Astrocyte (in vitro differentiated cells and primary cell): Measurements from ENCODE around the gene ACOT8. TPM values are rescaled to one million over a fixed set of nuclear protein-coding genes. Genes with fewer than 3 reads are reported as not detected.

Experiments used
- DNase-seq: peaks from one replicate; pipeline ENCODE4 v3.0.0-alpha.2; 2010; ENCODE audit warnings: low read depth
- FAIRE-seq: peaks from 2 replicates; lab custom pipeline; 2011; peaks lifted over from hg19 to GRCh38; lab: Jason Lieb, UNC
- H2AFZ ChIP-seq: 2 replicates; pipeline ENCODE4 v1.6.0; 2012; ENCODE audit warnings: low read depth, low read length, inconsistent platforms
- H3K27ac ChIP-seq: 2 replicates; pipeline ENCODE4 v1.5.1; 2011; ENCODE audit warnings: low read depth, low read length, inconsistent platforms
- H3K27me3 ChIP-seq: 2 replicates; pipeline ENCODE4 v1.6.0; 2011; ENCODE audit warnings: low read length, inconsistent platforms; ENCODE audit not compliant: insufficient read depth
- H3K36me3 ChIP-seq: 2 replicates; pipeline ENCODE4 v1.5.1; 2011; ENCODE audit warnings: low read length, inconsistent platforms; ENCODE audit not compliant: insufficient read depth
- H3K4me1 ChIP-seq: 2 replicates; pipeline ENCODE4 v1.5.1; 2011; ENCODE audit warnings: low read length, inconsistent platforms; ENCODE audit not compliant: insufficient read depth
- H3K4me2 ChIP-seq: 2 replicates; pipeline ENCODE4 v1.6.0; 2012; ENCODE audit warnings: low read length, inconsistent platforms
- H3K4me3 ChIP-seq: 2 replicates; pipeline ENCODE4 v1.5.1; 2011; ENCODE audit warnings: low read depth, mild to moderate bottlenecking, low read length, inconsistent platforms; ENCODE audit not compliant: insufficient read depth
- H3K79me2 ChIP-seq: 2 replicates; pipeline ENCODE4 v1.6.0; 2012; ENCODE audit warnings: mild to moderate bottlenecking, low read length, inconsistent platforms; ENCODE audit not compliant: insufficient read depth
- H3K9ac ChIP-seq: 2 replicates; pipeline ENCODE4 v1.6.0; 2012; ENCODE audit warnings: mild to moderate bottlenecking, low read length, inconsistent platforms
- H3K9me3 ChIP-seq: 2 replicates; pipeline ENCODE4 v1.5.1; 2012; ENCODE audit warnings: low read depth, mild to moderate bottlenecking, low read length, inconsistent platforms; ENCODE audit not compliant: insufficient read depth
- H4K20me1 ChIP-seq: 2 replicates; pipeline ENCODE4 v1.6.0; 2012; ENCODE audit warnings: low read length, inconsistent platforms; ENCODE audit not compliant: insufficient read depth
- H3K27ac Mint-ChIP-seq: one replicate; pipeline ENCODE4 v1.8.0; 2021; ENCODE audit warnings: mild to moderate bottlenecking, mixed read lengths; ENCODE audit not compliant: unreplicated experiment
- H3K27me3 Mint-ChIP-seq: one replicate; pipeline ENCODE4 v1.8.0; 2021; ENCODE audit warnings: low read depth, mixed read lengths; ENCODE audit not compliant: unreplicated experiment
- H3K36me3 Mint-ChIP-seq: one replicate; pipeline ENCODE4 v1.8.0; 2021; ENCODE audit warnings: low read depth, mixed read lengths; ENCODE audit not compliant: unreplicated experiment
- H3K4me1 Mint-ChIP-seq: one replicate; pipeline ENCODE4 v1.8.0; 2021; ENCODE audit warnings: low read depth, mixed read lengths; ENCODE audit not compliant: unreplicated experiment
- H3K4me3 Mint-ChIP-seq: one replicate; pipeline ENCODE4 v1.8.0; 2021; ENCODE audit warnings: mild to moderate bottlenecking, moderate library complexity, mixed read lengths; ENCODE audit not compliant: unreplicated experiment
- H3K9me3 Mint-ChIP-seq: one replicate; pipeline ENCODE4 v1.8.0; 2021; ENCODE audit warnings: mild to moderate bottlenecking, mixed read lengths; ENCODE audit not compliant: unreplicated experiment
- EZH2 ChIP-seq: IDR thresholded peaks from 2 replicates; pipeline ENCODE4 v1.6.1; 2012; ENCODE audit warnings: mild to moderate bottlenecking, low read length, inconsistent platforms; ENCODE audit not compliant: insufficient read depth
- total RNA-seq: library from RNA; stranded (reverse); gene quantifications from 2 replicates; pipeline ENCODE4 v1.2.1, GENCODE V29; 2021
- TF ChIP-seq, protein P1 (sequence below): IDR thresholded peaks from 2 replicates; pipeline ENCODE4 v1.5.1; 2011; ENCODE audit warnings: low read depth, mild to moderate bottlenecking, inconsistent platforms, low read length, moderate library complexity; ENCODE audit not compliant: insufficient read depth

Gene ACOT8
- total RNA-seq, 1 donor from 2014 or later: 22.0 TPM

DNA sequence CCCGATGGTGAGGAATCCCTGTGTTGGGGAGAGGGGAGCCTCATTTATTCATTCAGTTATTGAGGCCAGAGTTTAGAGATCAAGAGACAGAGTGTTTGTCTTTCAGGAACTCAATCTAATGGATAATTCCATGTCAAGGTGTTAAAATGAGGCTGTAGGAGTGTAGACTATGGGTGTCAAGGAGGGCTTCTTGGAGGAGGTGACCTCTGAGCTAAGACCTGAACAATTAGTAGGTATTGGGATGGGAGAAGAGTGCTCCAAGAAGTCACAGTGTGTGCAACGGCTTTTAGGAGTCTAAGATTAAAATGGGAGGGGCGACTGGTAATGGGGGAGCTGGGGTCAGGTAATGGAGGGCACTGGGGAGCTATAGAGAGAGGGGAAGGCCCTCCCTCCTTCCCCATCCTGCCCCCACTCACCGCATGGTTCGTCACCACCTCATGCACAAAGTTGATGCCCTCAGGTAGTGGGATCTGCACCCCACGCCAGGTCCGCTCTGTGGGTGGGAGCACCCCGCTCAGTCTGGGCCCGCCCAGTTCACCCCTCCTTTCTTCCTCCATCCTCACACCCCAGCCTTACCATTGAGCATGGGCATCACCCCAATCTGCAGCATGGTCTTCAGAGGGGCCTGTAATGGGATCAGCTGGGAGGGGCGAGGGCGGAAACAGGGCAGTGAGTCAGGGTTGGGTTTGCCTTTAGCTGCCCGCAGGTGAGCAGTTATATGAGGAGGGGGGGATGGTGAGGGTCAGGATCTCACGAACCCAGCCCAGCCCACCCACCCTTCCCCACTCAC lies 42.0 kb upstream of the ACOT8 start:
- no peak for DNase-seq
- no peaks in the 10 kb centered on the region for H3K79me2 ChIP-seq
- Mint-ChIP-seq H3K4me1 (no peaks in the 10 kb centered on the region), H3K4me3 (no peak overlapping the region), H3K27ac (no peak overlapping the region), H3K36me3 (peaks cover 22% of the 10 kb centered on the region), H3K9me3 (no peaks in the 10 kb centered on the region), H3K27me3 (no peaks in the 10 kb centered on the region)
- no peak overlapping the region for H3K4me3 ChIP-seq
- no peak overlapping the region for H3K9ac ChIP-seq
- no peaks in the 10 kb centered on the region for H3K4me1 ChIP-seq
- TF ChIP-seq, protein P1, sequence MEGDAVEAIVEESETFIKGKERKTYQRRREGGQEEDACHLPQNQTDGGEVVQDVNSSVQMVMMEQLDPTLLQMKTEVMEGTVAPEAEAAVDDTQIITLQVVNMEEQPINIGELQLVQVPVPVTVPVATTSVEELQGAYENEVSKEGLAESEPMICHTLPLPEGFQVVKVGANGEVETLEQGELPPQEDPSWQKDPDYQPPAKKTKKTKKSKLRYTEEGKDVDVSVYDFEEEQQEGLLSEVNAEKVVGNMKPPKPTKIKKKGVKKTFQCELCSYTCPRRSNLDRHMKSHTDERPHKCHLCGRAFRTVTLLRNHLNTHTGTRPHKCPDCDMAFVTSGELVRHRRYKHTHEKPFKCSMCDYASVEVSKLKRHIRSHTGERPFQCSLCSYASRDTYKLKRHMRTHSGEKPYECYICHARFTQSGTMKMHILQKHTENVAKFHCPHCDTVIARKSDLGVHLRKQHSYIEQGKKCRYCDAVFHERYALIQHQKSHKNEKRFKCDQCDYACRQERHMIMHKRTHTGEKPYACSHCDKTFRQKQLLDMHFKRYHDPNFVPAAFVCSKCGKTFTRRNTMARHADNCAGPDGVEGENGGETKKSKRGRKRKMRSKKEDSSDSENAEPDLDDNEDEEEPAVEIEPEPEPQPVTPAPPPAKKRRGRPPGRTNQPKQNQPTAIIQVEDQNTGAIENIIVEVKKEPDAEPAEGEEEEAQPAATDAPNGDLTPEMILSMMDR: no peak
- FAIRE-seq: no peak
- peaks cover 5% of the 10 kb centered on the region for H4K20me1 ChIP-seq
- no peak overlapping the region for H3K27ac ChIP-seq
- no peak overlapping the region for H2AFZ ChIP-seq
- H3K27me3 ChIP-seq: no peaks in the 10 kb centered on the region
- no peaks in the 10 kb centered on the region for H3K9me3 ChIP-seq
- no peak overlapping the region for H3K4me2 ChIP-seq
- H3K36me3 ChIP-seq: peaks cover 10% of the 10 kb centered on the region

DNA sequence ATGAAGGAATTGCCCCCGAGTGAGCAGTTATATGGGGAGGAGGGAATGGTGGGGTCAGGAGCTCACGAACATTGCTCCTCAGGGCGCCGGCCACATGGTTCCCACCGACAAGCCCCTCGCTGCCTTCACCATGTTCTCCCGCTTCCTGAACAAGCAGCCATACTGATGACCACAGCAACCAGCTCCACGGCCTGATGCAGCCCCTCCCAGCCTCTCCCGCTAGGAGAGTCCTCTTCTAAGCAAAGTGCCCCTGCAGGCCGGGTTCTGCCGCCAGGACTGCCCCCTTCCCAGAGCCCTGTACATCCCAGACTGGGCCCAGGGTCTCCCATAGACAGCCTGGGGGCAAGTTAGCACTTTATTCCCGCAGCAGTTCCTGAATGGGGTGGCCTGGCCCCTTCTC lies 41.1 kb upstream of the ACOT8 start:
- no peak for FAIRE-seq
- no peaks in the 10 kb centered on the region for H3K9me3 Mint-ChIP-seq
- Histone ChIP-seq H3K9ac (no peak overlapping the region), H2AFZ (no peak overlapping the region), H3K4me2 (no peak overlapping the region), H3K4me3 (no peak overlapping the region), H3K4me1 (no peaks in the 10 kb centered on the region), H3K9me3 (no peaks in the 10 kb centered on the region), H4K20me1 (peaks cover 5% of the 10 kb centered on the region), H3K27ac (no peak overlapping the region), H3K79me2 (no peaks in the 10 kb centered on the region), H3K36me3 (peaks cover 10% of the 10 kb centered on the region), H3K27me3 (no peaks in the 10 kb centered on the region)
- no peak overlapping the region for H3K4me3 Mint-ChIP-seq
- peaks cover 27% of the 10 kb centered on the region for H3K36me3 Mint-ChIP-seq
- no peak for DNase-seq
- no peak overlapping the region for H3K27ac Mint-ChIP-seq
- TF ChIP-seq EZH2: no peak
- TF ChIP-seq, protein P1: no peak
- no peaks in the 10 kb centered on the region for H3K4me1 Mint-ChIP-seq
- no peaks in the 10 kb centered on the region for H3K27me3 Mint-ChIP-seq

DNA sequence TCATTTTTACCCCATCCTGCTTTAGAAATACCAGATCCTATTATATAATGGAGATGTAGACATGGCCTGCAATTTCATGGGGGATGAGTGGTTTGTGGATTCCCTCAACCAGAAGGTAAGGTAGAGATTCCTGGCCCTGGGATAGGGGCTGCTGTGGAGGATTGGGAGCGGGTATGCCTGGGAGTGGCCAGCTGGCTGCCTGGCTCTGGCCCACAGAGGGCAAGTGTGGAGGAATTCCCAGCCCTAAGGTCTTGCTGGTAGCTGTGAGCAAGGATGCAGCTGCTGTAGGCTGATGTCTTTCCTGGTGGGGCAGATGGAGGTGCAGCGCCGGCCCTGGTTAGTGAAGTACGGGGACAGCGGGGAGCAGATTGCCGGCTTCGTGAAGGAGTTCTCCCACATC lies 40.5 kb upstream of the ACOT8 start:
- peaks cover 8% of the 10 kb centered on the region for H4K20me1 ChIP-seq
- no peaks in the 10 kb centered on the region for H3K27me3 Mint-ChIP-seq
- H3K4me2 ChIP-seq: no peak overlapping the region
- no peak overlapping the region for H3K27ac ChIP-seq
- DNase-seq: no peak
- H3K4me1 ChIP-seq: peaks cover 4% of the 10 kb centered on the region
- H3K9me3 ChIP-seq: no peaks in the 10 kb centered on the region
- no peak overlapping the region for H3K4me3 ChIP-seq
- H3K79me2 ChIP-seq: no peaks in the 10 kb centered on the region
- FAIRE-seq: no peak
- H3K27ac Mint-ChIP-seq: no peak overlapping the region
- H2AFZ ChIP-seq: no peak overlapping the region
- H3K27me3 ChIP-seq: no peaks in the 10 kb centered on the region
- peaks cover 10% of the 10 kb centered on the region for H3K36me3 ChIP-seq
- no peak overlapping the region for H3K9ac ChIP-seq
- no peaks in the 10 kb centered on the region for H3K9me3 Mint-ChIP-seq
- no peak for TF ChIP-seq EZH2
- TF ChIP-seq, protein P1: no peak
- no peaks in the 10 kb centered on the region for H3K4me1 Mint-ChIP-seq
- no peak overlapping the region for H3K4me3 Mint-ChIP-seq
- H3K36me3 Mint-ChIP-seq: peaks cover 29% of the 10 kb centered on the region
